ENCODE data around the gene CDKAL1.

The CDKAL1 gene

DNA sequence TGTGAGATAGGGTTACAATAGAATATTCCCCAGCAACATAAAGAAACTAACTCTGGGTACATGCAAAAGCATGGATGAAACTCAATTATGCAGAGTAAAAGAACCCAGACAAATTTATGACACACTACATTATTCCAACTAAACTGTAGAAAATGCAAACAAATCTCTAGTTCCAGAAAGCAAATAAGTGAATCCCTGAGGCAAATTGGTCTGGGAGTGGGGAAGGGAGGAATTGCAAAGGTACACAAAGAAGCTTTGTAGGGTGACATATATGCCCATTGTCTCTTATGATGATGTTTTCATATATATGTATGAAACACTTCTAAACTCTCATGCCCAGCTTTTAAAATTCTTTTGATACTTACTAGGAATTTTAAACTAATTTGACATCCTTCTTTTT is 266.0 kb downstream of the CDKAL1 start:
- H3K4me3 ChIP-seq (ENCODE audit: low read length): no peak overlapping the region
- no peaks in the 10 kb centered on the region for H3K27me3 ChIP-seq (ENCODE audit: low read depth, low read length)
- no peak for TF ChIP-seq EZH2phosphoT487 (IDR thresholded peaks at IDR 0.05; ENCODE audit: low read depth)
- TF ChIP-seq, protein P1, sequence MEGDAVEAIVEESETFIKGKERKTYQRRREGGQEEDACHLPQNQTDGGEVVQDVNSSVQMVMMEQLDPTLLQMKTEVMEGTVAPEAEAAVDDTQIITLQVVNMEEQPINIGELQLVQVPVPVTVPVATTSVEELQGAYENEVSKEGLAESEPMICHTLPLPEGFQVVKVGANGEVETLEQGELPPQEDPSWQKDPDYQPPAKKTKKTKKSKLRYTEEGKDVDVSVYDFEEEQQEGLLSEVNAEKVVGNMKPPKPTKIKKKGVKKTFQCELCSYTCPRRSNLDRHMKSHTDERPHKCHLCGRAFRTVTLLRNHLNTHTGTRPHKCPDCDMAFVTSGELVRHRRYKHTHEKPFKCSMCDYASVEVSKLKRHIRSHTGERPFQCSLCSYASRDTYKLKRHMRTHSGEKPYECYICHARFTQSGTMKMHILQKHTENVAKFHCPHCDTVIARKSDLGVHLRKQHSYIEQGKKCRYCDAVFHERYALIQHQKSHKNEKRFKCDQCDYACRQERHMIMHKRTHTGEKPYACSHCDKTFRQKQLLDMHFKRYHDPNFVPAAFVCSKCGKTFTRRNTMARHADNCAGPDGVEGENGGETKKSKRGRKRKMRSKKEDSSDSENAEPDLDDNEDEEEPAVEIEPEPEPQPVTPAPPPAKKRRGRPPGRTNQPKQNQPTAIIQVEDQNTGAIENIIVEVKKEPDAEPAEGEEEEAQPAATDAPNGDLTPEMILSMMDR (IDR thresholded peaks at IDR 0.05; ENCODE audit: low read depth, low read length): no peak
- H2AFZ ChIP-seq (ENCODE audit: low read depth, low read length): no peak overlapping the region
- no peaks in the 10 kb centered on the region for H3K79me2 ChIP-seq (ENCODE audit: low read length)
- H3K36me3 ChIP-seq (replicated peaks; ENCODE audit: low read depth, low read length): no peaks in the 10 kb centered on the region
- no peaks in the 10 kb centered on the region for H3K4me1 ChIP-seq (ENCODE audit: low read length)
- H3K27ac ChIP-seq (ENCODE audit: low read length): no peak overlapping the region
- no peak overlapping the region for H3K9ac ChIP-seq (ENCODE audit: low read length)
- H4K20me1 ChIP-seq (ENCODE audit: insufficient read depth, low read length): no peaks in the 10 kb centered on the region
- no peaks in the 10 kb centered on the region for H3K9me3 ChIP-seq (ENCODE audit: insufficient read depth, low read length)
- H3K4me2 ChIP-seq (ENCODE audit: low read length): no peak overlapping the region

DNA sequence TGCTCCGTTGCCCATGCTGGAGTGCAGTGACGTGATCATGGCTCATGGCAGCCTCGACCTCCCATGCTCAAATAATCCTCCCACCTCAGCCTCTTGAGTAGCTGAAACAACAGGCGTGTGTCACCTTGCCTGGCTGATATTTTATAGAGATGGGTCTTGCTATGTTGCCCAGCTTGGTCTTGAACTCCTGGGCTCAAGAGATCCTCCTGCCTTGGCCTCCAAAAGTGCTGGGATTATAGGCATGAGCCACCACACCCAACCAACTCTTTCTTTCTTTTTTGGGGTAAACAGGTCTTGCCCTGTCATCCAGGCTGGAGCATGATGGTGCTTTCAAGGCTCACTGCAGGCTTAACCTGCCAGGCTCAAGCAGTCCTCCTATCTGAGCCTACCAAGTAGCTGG is 266.4 kb downstream of the CDKAL1 start:
- Histone ChIP-seq H3K4me3 (ENCODE audit: low read length) (no peak overlapping the region), H3K9ac (ENCODE audit: low read length) (no peak overlapping the region), H2AFZ (ENCODE audit: low read depth, low read length) (no peak overlapping the region), H3K27ac (ENCODE audit: low read length) (no peak overlapping the region), H3K4me1 (ENCODE audit: low read length) (no peaks in the 10 kb centered on the region), H3K9me3 (ENCODE audit: insufficient read depth, low read length) (no peaks in the 10 kb centered on the region), H3K27me3 (ENCODE audit: low read depth, low read length) (no peaks in the 10 kb centered on the region), H3K36me3 (replicated peaks; ENCODE audit: low read depth, low read length) (no peaks in the 10 kb centered on the region), H3K4me2 (ENCODE audit: low read length) (no peak overlapping the region), H3K79me2 (ENCODE audit: low read length) (no peaks in the 10 kb centered on the region), H4K20me1 (ENCODE audit: insufficient read depth, low read length) (no peaks in the 10 kb centered on the region)
- no peak for TF ChIP-seq EZH2phosphoT487 (IDR thresholded peaks at IDR 0.05; ENCODE audit: low read depth)
- TF ChIP-seq, protein P1 (IDR thresholded peaks at IDR 0.05; ENCODE audit: low read depth, low read length): no peak

DNA sequence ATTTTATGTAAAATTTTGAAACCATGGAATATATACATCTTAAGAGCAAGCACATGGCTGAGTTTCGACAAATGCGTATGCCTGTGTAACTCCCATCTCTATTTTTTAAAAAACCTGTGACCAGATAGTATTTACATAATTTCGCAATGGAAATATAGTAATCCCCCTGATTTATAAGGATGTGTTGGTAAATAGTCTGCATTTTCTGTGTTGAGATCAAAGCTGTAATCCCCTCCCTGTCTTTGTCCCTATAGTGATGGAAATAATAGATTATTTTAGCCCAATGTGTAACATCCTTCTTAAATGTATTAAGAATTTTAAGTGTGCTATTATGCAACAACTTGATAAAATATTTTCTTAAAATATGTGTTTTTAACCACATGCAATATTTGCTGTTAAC is 267.3 kb downstream of the CDKAL1 start:
- H3K27ac ChIP-seq (ENCODE audit: low read length): no peak overlapping the region
- no peak for TF ChIP-seq EZH2phosphoT487 (IDR thresholded peaks at IDR 0.05; ENCODE audit: low read depth)
- TF ChIP-seq, protein P1 (IDR thresholded peaks at IDR 0.05; ENCODE audit: low read depth, low read length): no peak
- no peak overlapping the region for H3K9ac ChIP-seq (ENCODE audit: low read length)
- no peaks in the 10 kb centered on the region for H3K27me3 ChIP-seq (ENCODE audit: low read depth, low read length)
- H3K36me3 ChIP-seq (replicated peaks; ENCODE audit: low read depth, low read length): no peaks in the 10 kb centered on the region
- no peaks in the 10 kb centered on the region for H3K4me1 ChIP-seq (ENCODE audit: low read length)
- no peaks in the 10 kb centered on the region for H3K79me2 ChIP-seq (ENCODE audit: low read length)
- no peaks in the 10 kb centered on the region for H4K20me1 ChIP-seq (ENCODE audit: insufficient read depth, low read length)
- H3K4me3 ChIP-seq (ENCODE audit: low read length): no peak overlapping the region
- H3K4me2 ChIP-seq (ENCODE audit: low read length): no peak overlapping the region
- H2AFZ ChIP-seq (ENCODE audit: low read depth, low read length): no peak overlapping the region
- H3K9me3 ChIP-seq (ENCODE audit: insufficient read depth, low read length): no peaks in the 10 kb centered on the region

DNA sequence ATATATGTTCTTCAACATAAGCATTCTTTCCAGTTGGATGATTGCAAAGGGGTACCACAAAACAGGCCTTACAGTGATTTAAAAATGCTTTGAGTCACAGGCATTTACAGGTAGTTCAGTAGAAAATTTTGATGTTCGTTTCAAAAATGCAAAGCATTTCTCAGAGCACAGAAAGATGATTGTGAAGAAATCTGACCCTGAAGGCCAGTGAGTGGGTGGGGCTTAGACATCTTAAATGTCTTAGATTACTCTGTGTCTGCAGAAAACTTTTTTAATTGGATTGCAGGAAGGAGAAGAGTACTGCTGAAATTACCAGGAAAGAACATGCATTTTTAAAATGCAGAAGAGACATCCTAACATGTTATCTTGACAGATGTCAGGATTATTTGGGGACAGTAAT is 268.3 kb downstream of the CDKAL1 start:
- Histone ChIP-seq H4K20me1 (ENCODE audit: insufficient read depth, low read length) (no peaks in the 10 kb centered on the region), H3K4me3 (ENCODE audit: low read length) (no peak overlapping the region), H3K27me3 (ENCODE audit: low read depth, low read length) (no peaks in the 10 kb centered on the region), H3K4me2 (ENCODE audit: low read length) (no peak overlapping the region), H3K27ac (ENCODE audit: low read length) (no peak overlapping the region), H3K79me2 (ENCODE audit: low read length) (no peaks in the 10 kb centered on the region), H3K36me3 (replicated peaks; ENCODE audit: low read depth, low read length) (no peaks in the 10 kb centered on the region), H3K9me3 (ENCODE audit: insufficient read depth, low read length) (no peaks in the 10 kb centered on the region), H3K9ac (ENCODE audit: low read length) (no peak overlapping the region), H2AFZ (ENCODE audit: low read depth, low read length) (no peak overlapping the region), H3K4me1 (ENCODE audit: low read length) (no peaks in the 10 kb centered on the region)
- TF ChIP-seq, protein P1 (IDR thresholded peaks at IDR 0.05; ENCODE audit: low read depth, low read length): no peak
- TF ChIP-seq EZH2phosphoT487 (IDR thresholded peaks at IDR 0.05; ENCODE audit: low read depth): no peak
